DOHH2 (cell line): ENCODE results near the gene LAMA4.

Experiments used
- CTCF ChIP-seq: fragments of 200-600 bp; sonication (generic); IDR thresholded peaks from one replicate; pipeline ENCODE4 v1.5.1; 2014; ENCODE audit warnings: antibody characterized with exemption, mild to moderate bottlenecking, low read depth, low read length; ENCODE audit not compliant: poor library complexity, severe bottlenecking
- EZH2phosphoT487 ChIP-seq: fragments of 200-600 bp; sonication (generic); IDR thresholded peaks from 2 replicates; pipeline ENCODE4 v1.6.1; 2017; ENCODE audit warnings: borderline replicate concordance, mild to moderate bottlenecking, antibody characterized with exemption, low read length, moderate library complexity, mixed read lengths

DNA sequence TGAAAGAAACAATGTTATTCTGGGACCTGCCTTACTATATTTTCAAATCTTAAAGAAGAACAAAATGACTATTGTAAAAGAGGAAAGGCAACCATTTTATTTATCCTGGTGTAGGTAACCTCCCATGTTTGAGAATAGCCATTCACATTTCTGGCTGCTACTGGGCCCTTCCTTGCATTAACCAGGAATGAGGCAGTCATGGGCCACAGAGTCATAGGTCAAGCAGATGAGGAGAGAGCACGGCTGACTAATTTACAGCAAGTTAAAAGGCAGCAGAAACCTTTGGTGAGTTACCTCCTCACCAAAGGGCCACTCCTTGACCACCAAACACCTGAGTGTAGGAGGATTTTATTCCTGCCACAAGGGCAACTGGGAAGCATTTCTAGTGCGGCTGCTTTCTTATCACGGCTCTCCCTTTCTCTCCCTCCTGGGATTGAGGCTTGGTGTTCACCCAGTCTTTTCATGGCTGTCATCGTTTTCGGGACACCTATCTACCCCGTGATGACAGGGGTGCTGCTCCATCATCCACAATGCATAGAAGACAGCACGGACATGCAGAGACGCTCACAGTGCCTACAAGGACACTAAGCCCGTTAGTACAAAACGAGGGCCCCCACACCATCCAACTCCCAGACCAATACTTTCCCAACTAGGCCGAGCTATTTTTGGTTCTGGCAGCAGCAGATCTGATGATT is 4.4 kb upstream of the LAMA4 start:
- no peak for TF ChIP-seq CTCF
- TF ChIP-seq EZH2phosphoT487 = no peak
